ENCODE results near the gene VASN. TPM values are rescaled to one million over a fixed set of nuclear protein-coding genes. Genes with fewer than 3 reads are reported as not detected.

The VASN gene
- total RNA-seq, 2 donors from 2014 or later = 10.4 to 12.1 TPM

DNA sequence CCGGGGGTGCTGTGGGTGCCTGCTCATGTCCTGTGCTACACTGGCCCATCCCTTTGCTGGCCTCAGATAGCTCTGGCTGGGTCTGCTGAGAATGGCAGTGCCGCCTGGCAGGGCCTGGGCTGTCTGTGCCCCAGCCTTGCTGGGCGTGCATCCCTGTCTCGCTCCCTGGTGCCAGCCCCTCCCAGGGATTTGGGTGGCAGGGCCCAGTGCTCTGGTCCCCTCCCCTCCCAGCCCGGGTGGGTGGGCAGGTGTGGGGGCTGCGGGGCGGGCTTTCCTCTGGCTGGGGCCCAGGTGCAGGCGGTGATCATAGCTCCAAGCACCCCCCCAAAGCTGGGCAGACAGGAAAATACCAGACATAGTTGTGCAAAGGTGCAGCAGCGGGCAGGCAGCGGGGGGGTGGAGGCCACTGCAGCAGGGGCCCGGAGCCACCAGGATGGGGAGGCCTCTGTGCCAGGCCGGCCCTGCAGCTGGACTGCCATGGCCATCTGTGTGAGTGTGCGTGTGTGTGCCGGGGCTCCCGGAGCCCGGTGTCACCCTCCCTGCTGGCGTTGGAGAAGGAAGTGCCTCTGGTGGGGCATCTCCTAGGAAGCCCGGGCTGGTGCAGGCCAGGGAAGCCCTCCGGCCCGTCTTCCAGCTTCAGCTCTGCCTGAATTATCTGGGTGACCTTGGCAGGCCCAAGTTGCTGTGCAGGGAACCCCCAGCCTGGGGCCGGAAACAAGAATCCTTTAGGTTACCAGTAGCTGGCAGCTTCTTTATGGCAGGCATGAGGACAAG is 48.4 kb upstream of the VASN start:
- Mint-ChIP-seq H3K27me3 (ENCODE audit: insufficient read depth) (no peaks in the 10 kb centered on the region), H3K9me3 (no peaks in the 10 kb centered on the region), H3K27ac (no peak overlapping the region), H3K4me3 (no peak overlapping the region), H3K4me1 (peaks cover 6% of the 10 kb centered on the region), H3K36me3 (ENCODE audit: low read depth) (no peaks in the 10 kb centered on the region)
- Histone ChIP-seq H3K4me3 (ENCODE audit: low read length) (no peak overlapping the region), H3K27me3 (ENCODE audit: control insufficient read depth, insufficient read depth, low read length, poor library complexity, severe bottlenecking) (no peaks in the 10 kb centered on the region), H3K36me3 (ENCODE audit: control insufficient read depth, insufficient read depth, low read length) (no peaks in the 10 kb centered on the region), H3K4me1 (ENCODE audit: control insufficient read depth, insufficient read depth, low read length) (peaks cover 9% of the 10 kb centered on the region), H3K9ac (ENCODE audit: extremely low read depth, low read length, poor library complexity, severe bottlenecking) (no peak overlapping the region), H3K27ac (ENCODE audit: low read depth, low read length) (peak overlapping the region; percentile 17), H3K9me3 (ENCODE audit: control insufficient read depth, low read length) (no peaks in the 10 kb centered on the region)
- TF ChIP-seq, protein P1, sequence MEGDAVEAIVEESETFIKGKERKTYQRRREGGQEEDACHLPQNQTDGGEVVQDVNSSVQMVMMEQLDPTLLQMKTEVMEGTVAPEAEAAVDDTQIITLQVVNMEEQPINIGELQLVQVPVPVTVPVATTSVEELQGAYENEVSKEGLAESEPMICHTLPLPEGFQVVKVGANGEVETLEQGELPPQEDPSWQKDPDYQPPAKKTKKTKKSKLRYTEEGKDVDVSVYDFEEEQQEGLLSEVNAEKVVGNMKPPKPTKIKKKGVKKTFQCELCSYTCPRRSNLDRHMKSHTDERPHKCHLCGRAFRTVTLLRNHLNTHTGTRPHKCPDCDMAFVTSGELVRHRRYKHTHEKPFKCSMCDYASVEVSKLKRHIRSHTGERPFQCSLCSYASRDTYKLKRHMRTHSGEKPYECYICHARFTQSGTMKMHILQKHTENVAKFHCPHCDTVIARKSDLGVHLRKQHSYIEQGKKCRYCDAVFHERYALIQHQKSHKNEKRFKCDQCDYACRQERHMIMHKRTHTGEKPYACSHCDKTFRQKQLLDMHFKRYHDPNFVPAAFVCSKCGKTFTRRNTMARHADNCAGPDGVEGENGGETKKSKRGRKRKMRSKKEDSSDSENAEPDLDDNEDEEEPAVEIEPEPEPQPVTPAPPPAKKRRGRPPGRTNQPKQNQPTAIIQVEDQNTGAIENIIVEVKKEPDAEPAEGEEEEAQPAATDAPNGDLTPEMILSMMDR (conservative IDR thresholded peaks at IDR 0.05) = no peak
- WGBS, 2 experiments (ENCODE audit: insufficient coverage in 1 of 2, insufficient read length in 1 of 2) = 91 to 94% methylated on average over 11 to 21 of the region's 21 CpGs
- peak; percentile 58 for DNase-seq

DNA sequence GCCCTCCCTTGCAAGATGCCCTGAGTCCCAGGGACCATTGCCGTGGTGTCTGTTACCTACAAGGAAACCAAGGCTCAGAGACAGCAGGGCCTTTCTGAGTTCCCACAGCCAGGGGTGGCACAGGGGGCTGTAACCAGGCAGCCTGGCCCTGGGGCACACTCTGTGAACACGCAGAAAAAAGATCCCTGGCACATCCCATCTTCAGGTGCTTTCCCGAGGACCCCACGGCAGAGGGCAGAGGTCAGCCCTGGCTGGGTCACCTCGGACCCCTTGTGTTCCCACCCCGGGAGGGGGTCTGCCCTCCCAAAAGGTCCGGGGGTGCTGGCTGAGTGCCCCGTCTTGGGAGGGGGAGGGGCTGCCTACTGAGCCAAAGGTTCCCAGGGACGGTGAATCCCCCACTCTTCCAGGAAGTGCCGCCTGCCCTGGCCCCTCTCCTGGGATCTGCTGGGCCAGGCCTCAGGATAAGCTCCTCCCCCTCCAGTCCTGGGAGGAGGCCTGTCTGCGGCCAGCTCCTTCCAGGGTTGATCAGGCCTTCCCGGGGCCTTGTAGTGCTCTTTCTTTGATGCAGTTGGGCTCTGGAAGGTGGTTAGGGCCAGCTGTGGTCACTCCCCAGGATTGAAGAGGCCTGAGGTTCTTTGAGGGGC is 47.7 kb upstream of the VASN start:
- WGBS, 2 experiments (ENCODE audit: insufficient coverage in 1 of 2, insufficient read length in 1 of 2) = 68% methylated on average over 3 to 12 of the region's 12 CpGs
- H3K4me1 Mint-ChIP-seq = peaks cover 3% of the 10 kb centered on the region
- no peaks in the 10 kb centered on the region for H3K36me3 ChIP-seq (ENCODE audit: control insufficient read depth, insufficient read depth, low read length)
- H3K4me3 Mint-ChIP-seq = no peak overlapping the region
- no peaks in the 10 kb centered on the region for H3K36me3 Mint-ChIP-seq (ENCODE audit: low read depth)
- H3K9me3 ChIP-seq (ENCODE audit: control insufficient read depth, low read length) = no peaks in the 10 kb centered on the region
- H3K4me1 ChIP-seq (ENCODE audit: control insufficient read depth, insufficient read depth, low read length) = peaks cover 7% of the 10 kb centered on the region
- no peaks in the 10 kb centered on the region for H3K27me3 ChIP-seq (ENCODE audit: control insufficient read depth, insufficient read depth, low read length, poor library complexity, severe bottlenecking)
- H3K27ac Mint-ChIP-seq = no peak overlapping the region
- H3K27ac ChIP-seq (ENCODE audit: low read depth, low read length) = peak overlapping the region; percentile 17
- H3K9me3 Mint-ChIP-seq = no peaks in the 10 kb centered on the region
- peak; percentile 86 for DNase-seq
- H3K9ac ChIP-seq (ENCODE audit: extremely low read depth, low read length, poor library complexity, severe bottlenecking) = no peak overlapping the region
- no peaks in the 10 kb centered on the region for H3K27me3 Mint-ChIP-seq (ENCODE audit: insufficient read depth)
- no peak overlapping the region for H3K4me3 ChIP-seq (ENCODE audit: low read length)
- TF ChIP-seq, protein P1 (conservative IDR thresholded peaks at IDR 0.05) = no peak

DNA sequence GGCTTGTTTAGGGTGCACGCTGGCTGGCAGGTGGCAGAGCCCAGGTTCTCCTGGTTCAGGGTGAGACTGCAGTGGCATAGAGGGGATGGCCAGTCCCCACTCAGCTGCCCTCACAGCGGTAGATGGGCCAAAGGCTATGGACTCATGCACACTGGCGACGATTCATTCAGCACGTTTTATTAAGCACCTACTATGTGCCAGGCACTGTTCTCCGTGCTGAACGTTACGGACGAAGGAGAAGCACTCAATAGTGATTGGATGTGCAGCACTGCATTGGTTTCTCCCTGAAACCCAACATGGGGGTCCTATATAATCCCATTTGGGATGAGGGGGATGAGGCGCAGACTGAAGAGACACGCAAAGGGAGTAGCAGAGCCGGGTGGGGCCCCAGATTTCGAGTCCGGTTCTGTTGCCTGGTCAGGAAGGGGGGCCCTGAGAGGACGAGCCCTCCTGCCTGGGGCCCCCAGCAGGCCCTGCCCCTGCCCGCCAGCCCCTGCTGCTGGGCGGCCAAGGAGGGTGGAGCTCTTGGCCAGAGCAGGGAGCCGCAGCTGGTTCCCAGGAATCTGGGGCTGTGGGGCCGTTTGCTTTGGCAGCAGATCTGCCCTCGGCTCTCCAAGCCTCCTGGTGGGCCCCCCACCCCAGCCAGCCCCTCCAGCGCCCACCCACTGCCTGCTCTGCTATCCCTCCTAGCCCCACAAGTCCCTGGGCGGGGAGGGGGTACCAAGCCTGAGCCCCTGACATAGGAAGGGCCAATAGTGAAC is 47.0 kb upstream of the VASN start:
- no peaks in the 10 kb centered on the region for H3K27me3 ChIP-seq (ENCODE audit: control insufficient read depth, insufficient read depth, low read length, poor library complexity, severe bottlenecking)
- Mint-ChIP-seq H3K27ac (no peak overlapping the region), H3K9me3 (no peaks in the 10 kb centered on the region), H3K36me3 (ENCODE audit: low read depth) (no peaks in the 10 kb centered on the region), H3K4me1 (peaks cover 3% of the 10 kb centered on the region), H3K27me3 (ENCODE audit: insufficient read depth) (no peaks in the 10 kb centered on the region), H3K4me3 (no peak overlapping the region)
- H3K9ac ChIP-seq (ENCODE audit: extremely low read depth, low read length, poor library complexity, severe bottlenecking) = no peak overlapping the region
- DNase-seq = no peak
- TF ChIP-seq, protein P1 (conservative IDR thresholded peaks at IDR 0.05) = no peak
- H3K4me1 ChIP-seq (ENCODE audit: control insufficient read depth, insufficient read depth, low read length) = peaks cover 7% of the 10 kb centered on the region
- WGBS, 2 experiments (ENCODE audit: insufficient coverage in 1 of 2, insufficient read length in 1 of 2) = 89 to 93% methylated on average over 12 to 22 of the region's 22 CpGs
- no peaks in the 10 kb centered on the region for H3K36me3 ChIP-seq (ENCODE audit: control insufficient read depth, insufficient read depth, low read length)
- no peak overlapping the region for H3K4me3 ChIP-seq (ENCODE audit: low read length)
- no peak overlapping the region for H3K27ac ChIP-seq (ENCODE audit: low read depth, low read length)
- H3K9me3 ChIP-seq (ENCODE audit: control insufficient read depth, low read length) = no peaks in the 10 kb centered on the region
